ENCODE results near the gene SEC24B. TPM values are rescaled to one million over a fixed set of nuclear protein-coding genes. Genes with fewer than 3 reads are reported as not detected.

The SEC24B gene
- total RNA-seq, 6 donors from 2014 or later = 17.4 to 38.8 (median 29.2) TPM

- Histone ChIP-seq H3K27ac (no peak overlapping the region), H3K36me3 (no peaks in the 10 kb centered on the region), H3K27me3 (no peaks in the 10 kb centered on the region), H3K9me3 (no peaks in the 10 kb centered on the region), H3K4me3 (no peak overlapping the region), H3K4me1 (no peaks in the 10 kb centered on the region)
- 78 to 84% methylated on average over 10 of the region's 10 CpGs for WGBS, 2 donors
- DNase-seq = no peak
- no peak for ATAC-seq (ENCODE audit: low FRiP score in 2 of 2)
- TF ChIP-seq EP300 (IDR thresholded peaks at IDR 0.05) (no peak), POLR2AphosphoS5 (IDR thresholded peaks at IDR 0.05) (no peak), POLR2A (IDR thresholded peaks at IDR 0.05) (no peak), CTCF (IDR thresholded peaks at IDR 0.05) (no peak)
Observed at GRCh38 chr4:109395694-109396093, 37.9 kb upstream of the SEC24B start.

- TF ChIP-seq POLR2A (IDR thresholded peaks at IDR 0.05) = no peak
- H3K27me3 ChIP-seq = no peaks in the 10 kb centered on the region
- H3K9me3 ChIP-seq = no peaks in the 10 kb centered on the region
- H3K4me3 ChIP-seq = no peak overlapping the region
- no peaks in the 10 kb centered on the region for H3K4me1 ChIP-seq
- no peak for DNase-seq
- WGBS, 2 donors = 88% methylated on average over 1 of the region's 1 CpG
- H3K36me3 ChIP-seq = no peaks in the 10 kb centered on the region
- ATAC-seq (ENCODE audit: low FRiP score in 2 of 2) = no peak
- H3K27ac ChIP-seq = no peak overlapping the region
Observed at GRCh38 chr4:109398928-109399327, 34.7 kb upstream of the SEC24B start.

- H3K9me3 ChIP-seq = no peaks in the 10 kb centered on the region
- no peaks in the 10 kb centered on the region for H3K27me3 ChIP-seq
- H3K36me3 ChIP-seq = no peaks in the 10 kb centered on the region
- DNase-seq = no peak
- H3K4me3 ChIP-seq = no peak overlapping the region
- 13 to 19% methylated on average over 2 of the region's 2 CpGs for WGBS, 2 donors
- TF ChIP-seq CTCF (IDR thresholded peaks at IDR 0.05) (peak in 4 of 6 experiments; percentile 32 to 68 (median 64)), EP300 (IDR thresholded peaks at IDR 0.05) (no peak)
- ATAC-seq (ENCODE audit: low FRiP score in 2 of 2) = peak in 1 of 2 donors; percentile 70
- H3K27ac ChIP-seq = no peak overlapping the region
- no peaks in the 10 kb centered on the region for H3K4me1 ChIP-seq
Observed at GRCh38 chr4:109406337-109406931, 27.2 kb upstream of the SEC24B start.

GRCh38 chr4:109407027-109407737 lies 26.4 kb upstream of the SEC24B start:
- Histone ChIP-seq H3K4me1 (no peaks in the 10 kb centered on the region), H3K27ac (no peak overlapping the region), H3K36me3 (no peaks in the 10 kb centered on the region), H3K27me3 (no peaks in the 10 kb centered on the region), H3K9me3 (no peaks in the 10 kb centered on the region), H3K4me3 (no peak overlapping the region)
- no peak for ATAC-seq (ENCODE audit: low FRiP score in 2 of 2)
- no peak for DNase-seq
- 90 to 94% methylated on average over 2 of the region's 2 CpGs for WGBS, 2 donors
- no peak for TF ChIP-seq POLR2AphosphoS5 (IDR thresholded peaks at IDR 0.05)
- TF ChIP-seq CTCF (IDR thresholded peaks at IDR 0.05) = no peak
- no peak for TF ChIP-seq EP300 (IDR thresholded peaks at IDR 0.05)
- TF ChIP-seq POLR2A (IDR thresholded peaks at IDR 0.05) = no peak

GRCh38 chr4:109408711-109409110 lies 24.9 kb upstream of the SEC24B start:
- 72 to 84% methylated on average over 3 of the region's 3 CpGs for WGBS, 2 donors
- Histone ChIP-seq H3K27me3 (no peaks in the 10 kb centered on the region), H3K36me3 (no peaks in the 10 kb centered on the region), H3K9me3 (no peaks in the 10 kb centered on the region), H3K4me3 (no peak overlapping the region), H3K27ac (no peak overlapping the region), H3K4me1 (no peaks in the 10 kb centered on the region)
- DNase-seq (no peak), ATAC-seq (ENCODE audit: low FRiP score in 2 of 2) (no peak)
- no peak for TF ChIP-seq POLR2A (IDR thresholded peaks at IDR 0.05)
- TF ChIP-seq EP300 (IDR thresholded peaks at IDR 0.05) = no peak
- TF ChIP-seq CTCF (IDR thresholded peaks at IDR 0.05) = no peak
- no peak for TF ChIP-seq POLR2AphosphoS5 (IDR thresholded peaks at IDR 0.05)
